ENCODE measurements around the gene ACTL6B. TPM values are rescaled to one million over a fixed set of nuclear protein-coding genes. Genes with fewer than 3 reads are reported as not detected.

The ACTL6B gene
- total and polyA plus RNA-seq, 10 donors, result not detected

- Histone ChIP-seq H3K27me3 (replicated peaks in 1 of 7) (no peaks in the 10 kb centered on the region), H3K27ac (peak overlapping the region in 2 of 8 donors; percentile 30 to 99), H3K4me1 (peaks cover 0 to 47% (median 23%) of the 10 kb centered on the region in 6 donors), H3K36me3 (peaks cover 0 to 100% (median 99%) of the 10 kb centered on the region in 6 donors), H3K9me3 (no peaks in the 10 kb centered on the region), H3K4me3 (no peak overlapping the region)
- TF ChIP-seq POLR2AphosphoS5 (IDR thresholded peaks at IDR 0.05) (peak in 2 of 3 donors; percentile 21 to 74), POLR2A (IDR thresholded peaks at IDR 0.05) (no peak)
- intact Hi-C loops (cut with DNase I; ENCODE audit: low total_unique reads), result no loop called here
- WGBS, 5 donors, result 82 to 94% (median 86%) methylated on average over 11 to 25 of the region's 25 CpGs
- peak; percentile 78 for DNase-seq
Observed at GRCh38 chr7:100682228-100682741, 26.0 kb upstream of the ACTL6B start.

GRCh38 chr7:100681491-100682227 is 25.4 kb upstream of the ACTL6B start:
- intact Hi-C loops (cut with DNase I; ENCODE audit: low total_unique reads), result no loop called here
- Histone ChIP-seq H3K36me3 (peaks cover 0 to 100% (median 99%) of the 10 kb centered on the region in 6 donors), H3K9me3 (no peaks in the 10 kb centered on the region), H3K27ac (peak overlapping the region in 3 of 8 donors; percentile 17 to 99 (median 30)), H3K27me3 (replicated peaks in 1 of 7) (no peaks in the 10 kb centered on the region), H3K4me1 (peaks cover 0 to 53% (median 27%) of the 10 kb centered on the region in 6 donors), H3K4me3 (no peak overlapping the region)
- TF ChIP-seq CTCF (IDR thresholded peaks at IDR 0.05 in 8 of 11, conservative IDR thresholded peaks at IDR 0.05 in 3 of 11) (no peak), POLR2A (IDR thresholded peaks at IDR 0.05) (no peak), POLR2AphosphoS5 (IDR thresholded peaks at IDR 0.05) (peak; percentile 67 to 89 (median 70))
- 73 to 79% (median 77%) methylated on average over 14 to 29 of the region's 29 CpGs for WGBS, 5 donors
- peak; percentile 77 for DNase-seq

- TF ChIP-seq POLR2AphosphoS5 (IDR thresholded peaks at IDR 0.05) (peak; percentile 69 to 87 (median 74)), CTCF (IDR thresholded peaks at IDR 0.05 in 8 of 11, conservative IDR thresholded peaks at IDR 0.05 in 3 of 11) (no peak), POLR2A (IDR thresholded peaks at IDR 0.05) (no peak)
- Histone ChIP-seq H3K4me3 (no peak overlapping the region), H3K27ac (peak overlapping the region in 6 of 8 donors; percentile 18 to 100 (median 63)), H3K27me3 (replicated peaks in 1 of 7) (no peaks in the 10 kb centered on the region), H3K36me3 (peaks cover 0 to 97% (median 93%) of the 10 kb centered on the region in 6 donors), H3K4me1 (peaks cover 7 to 63% (median 37%) of the 10 kb centered on the region in 6 donors), H3K9me3 (no peaks in the 10 kb centered on the region)
- DNase-seq, result peak; percentile 81
- intact Hi-C loops (cut with DNase I; ENCODE audit: low total_unique reads), result no loop called here
- WGBS, 5 donors, result 80 to 89% (median 84%) methylated on average over 13 to 18 of the region's 18 CpGs
Observed at GRCh38 chr7:100680576-100681271, 24.5 kb upstream of the ACTL6B start.

- TF ChIP-seq CTCF (IDR thresholded peaks at IDR 0.05 in 8 of 11, conservative IDR thresholded peaks at IDR 0.05 in 3 of 11) (no peak), POLR2A (IDR thresholded peaks at IDR 0.05) (no peak), POLR2AphosphoS5 (IDR thresholded peaks at IDR 0.05) (no peak)
- Histone ChIP-seq H3K27ac (peak overlapping the region in 6 of 8 donors; percentile 18 to 100 (median 63)), H3K36me3 (peaks cover 0 to 90% (median 86%) of the 10 kb centered on the region in 6 donors), H3K4me3 (no peak overlapping the region), H3K9me3 (no peaks in the 10 kb centered on the region), H3K27me3 (replicated peaks in 1 of 7) (no peaks in the 10 kb centered on the region), H3K4me1 (peaks cover 7 to 68% (median 41%) of the 10 kb centered on the region in 6 donors)
- no peak for DNase-seq
- 68 to 82% (median 71%) methylated on average over 13 of the region's 13 CpGs for WGBS, 5 donors
- intact Hi-C loops (cut with DNase I; ENCODE audit: low total_unique reads), result loop anchor here (10.0 kb wide), 1 partner anchor 65 kb away; the partner anchor contains the start of gene MOSPD3
Observed at GRCh38 chr7:100679927-100680575, 23.8 kb upstream of the ACTL6B start.
